HL-60 (cell line): ENCODE measurements around the gene IMPA2.

Experiments
- DNase-seq, 2 experiments: peaks; one replicate each; pipeline ENCODE4 v3.0.0-alpha.2; 2010 to 2020; ENCODE audit warnings: low read depth in 1 of 2, low spot score in 1 of 2
- H3K27ac ChIP-seq: fragments of 250-450 bp; sonication (Bioruptor Pico); replicated peaks from 2 replicates; pipeline ENCODE4 v1.5.1; 2020; ENCODE audit warnings: mild to moderate bottlenecking, moderate library complexity
- H3K27me3 ChIP-seq: fragments of 250-450 bp; sonication (Bioruptor Pico); 2 replicates; pipeline ENCODE4 v1.5.1; 2021; ENCODE audit warnings: mild to moderate bottlenecking, moderate library complexity; ENCODE audit not compliant: insufficient read depth, poor library complexity, severe bottlenecking
- H3K4me3 ChIP-seq: replicated peaks from 2 replicates; pipeline ENCODE4 v1.5.1; 2011; ENCODE audit warnings: mild to moderate bottlenecking, control low read depth, low read length; ENCODE audit not compliant: insufficient read depth
- GABPA ChIP-seq: IDR thresholded peaks from 2 replicates; pipeline ENCODE4 v1.6.1; 2012; ENCODE audit warnings: low read depth
- POLR2AphosphoS5 ChIP-seq: IDR thresholded peaks from 2 replicates; pipeline ENCODE4 v1.6.1; 2012; ENCODE audit warnings: low read depth
- SPI1 ChIP-seq: IDR thresholded peaks from 2 replicates; pipeline ENCODE4 v1.6.1; 2012; ENCODE audit warnings: low read depth, mild to moderate bottlenecking, borderline replicate concordance
- TF ChIP-seq, protein P1 (sequence below): IDR thresholded peaks from 2 replicates; pipeline ENCODE4 v1.6.1; 2012; ENCODE audit warnings: low read depth; ENCODE audit not compliant: insufficient replicate concordance
- TF ChIP-seq, protein P2 (sequence below): IDR thresholded peaks from one replicate; pipeline ENCODE4 v1.5.1; 2011; ENCODE audit warnings: low read length, control low read depth, inconsistent platforms; ENCODE audit not compliant: insufficient read depth

The IMPA2 gene

DNA sequence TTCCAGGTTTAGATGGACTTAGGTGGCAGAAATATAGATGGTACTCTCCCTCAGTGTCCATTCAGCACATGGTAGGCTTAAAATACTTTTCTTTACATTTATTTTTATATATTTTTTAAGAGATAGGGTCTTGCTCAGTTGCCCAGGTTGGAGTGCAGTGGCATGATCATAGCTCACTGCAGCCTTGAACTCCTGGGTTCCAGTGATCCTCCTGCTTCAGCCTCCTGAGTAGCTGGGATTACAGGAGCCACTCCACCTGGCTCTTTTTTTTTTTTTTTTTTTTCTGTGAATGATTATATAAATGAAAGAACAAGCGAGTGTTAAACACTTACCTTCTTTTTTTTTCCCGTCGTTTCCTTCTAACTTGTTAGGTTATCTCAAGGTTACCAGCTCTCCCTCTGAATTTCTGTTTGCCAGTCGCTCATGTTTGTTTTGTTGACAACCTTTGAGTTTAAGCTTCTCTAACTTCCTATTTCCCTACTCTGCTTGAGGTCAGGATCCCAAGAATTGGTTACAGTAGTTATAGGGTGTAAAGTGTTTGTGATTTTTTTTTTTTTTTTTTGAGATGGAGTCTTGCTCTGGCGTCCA lies 18.9 kb downstream of the IMPA2 start:
- DNase-seq = no peak
- TF ChIP-seq SPI1 = no peak
- TF ChIP-seq, protein P1, sequence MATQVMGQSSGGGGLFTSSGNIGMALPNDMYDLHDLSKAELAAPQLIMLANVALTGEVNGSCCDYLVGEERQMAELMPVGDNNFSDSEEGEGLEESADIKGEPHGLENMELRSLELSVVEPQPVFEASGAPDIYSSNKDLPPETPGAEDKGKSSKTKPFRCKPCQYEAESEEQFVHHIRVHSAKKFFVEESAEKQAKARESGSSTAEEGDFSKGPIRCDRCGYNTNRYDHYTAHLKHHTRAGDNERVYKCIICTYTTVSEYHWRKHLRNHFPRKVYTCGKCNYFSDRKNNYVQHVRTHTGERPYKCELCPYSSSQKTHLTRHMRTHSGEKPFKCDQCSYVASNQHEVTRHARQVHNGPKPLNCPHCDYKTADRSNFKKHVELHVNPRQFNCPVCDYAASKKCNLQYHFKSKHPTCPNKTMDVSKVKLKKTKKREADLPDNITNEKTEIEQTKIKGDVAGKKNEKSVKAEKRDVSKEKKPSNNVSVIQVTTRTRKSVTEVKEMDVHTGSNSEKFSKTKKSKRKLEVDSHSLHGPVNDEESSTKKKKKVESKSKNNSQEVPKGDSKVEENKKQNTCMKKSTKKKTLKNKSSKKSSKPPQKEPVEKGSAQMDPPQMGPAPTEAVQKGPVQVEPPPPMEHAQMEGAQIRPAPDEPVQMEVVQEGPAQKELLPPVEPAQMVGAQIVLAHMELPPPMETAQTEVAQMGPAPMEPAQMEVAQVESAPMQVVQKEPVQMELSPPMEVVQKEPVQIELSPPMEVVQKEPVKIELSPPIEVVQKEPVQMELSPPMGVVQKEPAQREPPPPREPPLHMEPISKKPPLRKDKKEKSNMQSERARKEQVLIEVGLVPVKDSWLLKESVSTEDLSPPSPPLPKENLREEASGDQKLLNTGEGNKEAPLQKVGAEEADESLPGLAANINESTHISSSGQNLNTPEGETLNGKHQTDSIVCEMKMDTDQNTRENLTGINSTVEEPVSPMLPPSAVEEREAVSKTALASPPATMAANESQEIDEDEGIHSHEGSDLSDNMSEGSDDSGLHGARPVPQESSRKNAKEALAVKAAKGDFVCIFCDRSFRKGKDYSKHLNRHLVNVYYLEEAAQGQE = no peak
- TF ChIP-seq POLR2AphosphoS5 = no peak
- TF ChIP-seq, protein P2, sequence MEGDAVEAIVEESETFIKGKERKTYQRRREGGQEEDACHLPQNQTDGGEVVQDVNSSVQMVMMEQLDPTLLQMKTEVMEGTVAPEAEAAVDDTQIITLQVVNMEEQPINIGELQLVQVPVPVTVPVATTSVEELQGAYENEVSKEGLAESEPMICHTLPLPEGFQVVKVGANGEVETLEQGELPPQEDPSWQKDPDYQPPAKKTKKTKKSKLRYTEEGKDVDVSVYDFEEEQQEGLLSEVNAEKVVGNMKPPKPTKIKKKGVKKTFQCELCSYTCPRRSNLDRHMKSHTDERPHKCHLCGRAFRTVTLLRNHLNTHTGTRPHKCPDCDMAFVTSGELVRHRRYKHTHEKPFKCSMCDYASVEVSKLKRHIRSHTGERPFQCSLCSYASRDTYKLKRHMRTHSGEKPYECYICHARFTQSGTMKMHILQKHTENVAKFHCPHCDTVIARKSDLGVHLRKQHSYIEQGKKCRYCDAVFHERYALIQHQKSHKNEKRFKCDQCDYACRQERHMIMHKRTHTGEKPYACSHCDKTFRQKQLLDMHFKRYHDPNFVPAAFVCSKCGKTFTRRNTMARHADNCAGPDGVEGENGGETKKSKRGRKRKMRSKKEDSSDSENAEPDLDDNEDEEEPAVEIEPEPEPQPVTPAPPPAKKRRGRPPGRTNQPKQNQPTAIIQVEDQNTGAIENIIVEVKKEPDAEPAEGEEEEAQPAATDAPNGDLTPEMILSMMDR = no peak
- TF ChIP-seq GABPA = no peak
- Histone ChIP-seq H3K4me3 (no peak overlapping the region), H3K27me3 (no peaks in the 10 kb centered on the region), H3K27ac (no peak overlapping the region)

- Histone ChIP-seq H3K4me3 (no peak overlapping the region), H3K27ac (no peak overlapping the region), H3K27me3 (no peaks in the 10 kb centered on the region)
- TF ChIP-seq, protein P1 = no peak
- TF ChIP-seq SPI1 = no peak
- TF ChIP-seq, protein P2 = no peak
- TF ChIP-seq POLR2AphosphoS5 = no peak
- TF ChIP-seq GABPA = no peak
- DNase-seq = no peak
Observed at GRCh38 chr18:12001421-12001820, 20.1 kb downstream of the IMPA2 start.

GRCh38 chr18:12003894-12004293 lies 22.6 kb downstream of the IMPA2 start:
- no peak overlapping the region for H3K27ac ChIP-seq
- no peak for TF ChIP-seq SPI1
- no peak for TF ChIP-seq GABPA
- TF ChIP-seq, protein P2 = no peak
- TF ChIP-seq, protein P1 = no peak
- TF ChIP-seq POLR2AphosphoS5 = no peak
- H3K27me3 ChIP-seq = no peaks in the 10 kb centered on the region
- H3K4me3 ChIP-seq = no peak overlapping the region
- DNase-seq = no peak
